SK-N-SH (cell line): ENCODE measurements around the gene DHDDS. TPM values are rescaled to one million over a fixed set of nuclear protein-coding genes. Genes with fewer than 3 reads are reported as not detected.

ENCODE experiments used
- CTCF ChIA-PET: fragments of 300-600, 350-600 bp; formaldehyde crosslinking; extraction: SDS; loops from one replicate; lab custom pipeline; 2021; lab: Yijun Ruan, JAX
- POLR2A ChIA-PET: fragments of 350-600 bp; sonication (Branson Sonifier 250); formaldehyde crosslinking; extraction: SDS; loops from one replicate; lab custom pipeline; 2020; ENCODE audit warnings: antibody characterized with exemption, inconsistent platforms; lab: Yijun Ruan, JAX
- DNase-seq: peaks from one replicate; pipeline ENCODE4 v3.0.0; 2012
- H2AFZ ChIP-seq: fragments of 200-600 bp; sonication (generic); 2 replicates; pipeline ENCODE4 v1.8.1; 2016; ENCODE audit warnings: antibody characterized with exemption, mild to moderate bottlenecking, low read depth
- H3F3A ChIP-seq: fragments of 200-600 bp; sonication (generic); replicated peaks from 2 replicates; pipeline ENCODE3; 2016; ENCODE audit warnings: antibody characterized with exemption, mild to moderate bottlenecking; ENCODE audit not compliant: insufficient read depth
- H3K27ac ChIP-seq, 2 experiments: fragments of 200-500 bp in 1 of 2; fragments of 200-600 bp in 1 of 2; sonication (Bioruptor generic) in 1 of 2; sonication (generic), shearing (Covaris generic) in 1 of 2; 2 replicates each; pipeline versions ENCODE4 v1.5.1 to v1.6.1; 2014 to 2016; ENCODE audit warnings: low read depth in 2 of 2, inconsistent platforms in 1 of 2, low read length in 1 of 2, mild to moderate bottlenecking in 1 of 2, mixed read lengths in 1 of 2
- H3K27me3 ChIP-seq: fragments of 200-600 bp; sonication (generic), shearing (Covaris generic); 2 replicates; pipeline ENCODE4 v1.6.1; 2016; ENCODE audit warnings: mixed run types; ENCODE audit not compliant: insufficient read depth
- H3K36me3 ChIP-seq, 2 experiments: fragments of 200-500 bp in 1 of 2; fragments of 200-600 bp in 1 of 2; sonication (Bioruptor generic) in 1 of 2; sonication (generic) in 1 of 2; replicated peaks in 1 of 2; 2 replicates each; pipeline versions ENCODE3 to v1.5.1; 2014 to 2016; ENCODE audit warnings: low read length in 1 of 2, mild to moderate bottlenecking in 1 of 2; ENCODE audit not compliant: insufficient read depth in 2 of 2, control insufficient read depth in 1 of 2
- H3K4me1 ChIP-seq, 2 experiments: fragments of 200-500 bp in 1 of 2; fragments of 200-600 bp in 1 of 2; sonication (Bioruptor generic) in 1 of 2; sonication (generic), shearing (Covaris generic) in 1 of 2; 2 replicates each; pipeline versions ENCODE4 v1.5.1 to v1.6.1; 2014 to 2016; ENCODE audit warnings: low read depth in 1 of 2, low read length in 1 of 2, mixed run types in 1 of 2; ENCODE audit not compliant: insufficient read depth in 2 of 2, control insufficient read depth in 1 of 2
- H3K4me2 ChIP-seq: fragments of 200-600 bp; sonication (generic), shearing (Covaris generic); 2 replicates; pipeline ENCODE4 v1.6.1; 2017; ENCODE audit warnings: mixed run types
- H3K4me3 ChIP-seq, 2 experiments: fragments of 200-500 bp in 1 of 2; fragments of 200-600 bp in 1 of 2; sonication (Bioruptor generic) in 1 of 2; sonication (generic), shearing (Covaris generic) in 1 of 2; 2 replicates each; pipeline versions ENCODE4 v1.5.1 to v1.8.1; 2014 to 2016; ENCODE audit warnings: low read depth in 2 of 2, inconsistent platforms in 1 of 2, low read length in 1 of 2, mild to moderate bottlenecking in 1 of 2, mixed read lengths in 1 of 2, moderate library complexity in 1 of 2
- H3K79me2 ChIP-seq: fragments of 200-600 bp; sonication (generic); 2 replicates; pipeline ENCODE4 v1.8.1; 2017; ENCODE audit warnings: mild to moderate bottlenecking; ENCODE audit not compliant: insufficient read depth
- H3K9ac ChIP-seq: fragments of 200-600 bp; sonication (generic); 2 replicates; pipeline ENCODE4 v1.6.1; 2017; ENCODE audit warnings: mixed run types
- H3K9me2 ChIP-seq: fragments of 200-600 bp; sonication (generic); 2 replicates; pipeline ENCODE4 v1.6.1; 2017; ENCODE audit warnings: mixed run types
- H3K9me3 ChIP-seq: fragments of 200-600 bp; sonication (generic); 2 replicates; pipeline ENCODE4 v1.6.1; 2017; ENCODE audit warnings: mixed run types, mild to moderate bottlenecking, moderate library complexity
- H4K20me1 ChIP-seq: fragments of 200-600 bp; sonication (generic); 2 replicates; pipeline ENCODE4 v1.6.1; 2017; ENCODE audit warnings: mild to moderate bottlenecking, mixed run types; ENCODE audit not compliant: insufficient read depth
- EZH2phosphoT487 ChIP-seq: fragments of 200-600 bp; sonication (generic); IDR thresholded peaks from 2 replicates; pipeline ENCODE4 v1.6.1; 2017; ENCODE audit warnings: low read depth, mixed run types, mild to moderate bottlenecking, antibody characterized with exemption, moderate library complexity, borderline replicate concordance
- FOSL2 ChIP-seq: IDR thresholded peaks from 2 replicates; pipeline ENCODE4 v1.4.0; 2012; ENCODE audit warnings: low read depth, mild to moderate bottlenecking, moderate library complexity, borderline replicate concordance
- GATA2 ChIP-seq: sonication (generic); formaldehyde crosslinking; IDR thresholded peaks from 2 replicates; pipeline ENCODE4 v1.5.0; 2020; ENCODE audit warnings: mild to moderate bottlenecking, missing genetic modification reagents
- IRF3 ChIP-seq: fragments of 150-350 bp; IDR thresholded peaks from 2 replicates; pipeline ENCODE4 v1.6.1; 2016; ENCODE audit warnings: mild to moderate bottlenecking, low read depth, low read length
- MXI1 ChIP-seq: IDR thresholded peaks from 2 replicates; pipeline ENCODE4 v1.6.1; 2012; ENCODE audit warnings: mild to moderate bottlenecking, low read depth, low read length, improper control_type of control experiment
- POLR2AphosphoS5 ChIP-seq: IDR thresholded peaks from 2 replicates; pipeline ENCODE4 v1.6.1; 2012; ENCODE audit warnings: low read depth, low read length
- RFX5 ChIP-seq: IDR thresholded peaks from 2 replicates; pipeline ENCODE4 v1.6.1; 2012; ENCODE audit warnings: mild to moderate bottlenecking, improper control_type of control experiment, low read length
- TCF12 ChIP-seq: IDR thresholded peaks from 2 replicates; pipeline ENCODE4 v1.4.0; 2012
- USF1 ChIP-seq: IDR thresholded peaks from 2 replicates; pipeline ENCODE4 v1.4.0; 2012; ENCODE audit warnings: low read depth, borderline replicate concordance
- YY1 ChIP-seq: IDR thresholded peaks from 2 replicates; pipeline ENCODE4 v1.4.0; 2012; ENCODE audit warnings: low read depth, mild to moderate bottlenecking
- WGBS: methylation state at CpG from one replicate; pipeline ENCODE4 v1.1.6; 2017; ENCODE audit warnings: low lambda C conversion rate; 5-methylcytosine and 5-hydroxymethylcytosine counted together
- polyA plus RNA-seq, 3 experiments: library from polyadenylated mRNA; depleted of rRNA; stranded (reverse); fragments of >200 nt; gene quantifications; 2 replicates each; pipeline ENCODE4 v1.2.3, GENCODE V29; 2012
- TF ChIP-seq, protein P1 (sequence below): IDR thresholded peaks from 2 replicates; pipeline ENCODE4; 2012
- TF ChIP-seq, protein P2 (sequence below): fragments of 150-350 bp; IDR thresholded peaks from 2 replicates; pipeline ENCODE4 v1.6.1; 2017; ENCODE audit warnings: antibody characterized with exemption, low read length, low read depth, borderline replicate concordance

The DHDDS gene
- polyA plus RNA-seq, 1 of the 3 experiments (the other 2 are of a cell fraction): 25.0 TPM

- DNase-seq: no peak
- Histone ChIP-seq H3K4me1 (no peaks in the 10 kb centered on the region), H3K79me2 (no peaks in the 10 kb centered on the region), H3K9me2 (no peaks in the 10 kb centered on the region), H3K9ac (no peak overlapping the region), H3K36me3 (peaks cover 18 to 57% of the 10 kb centered on the region in 2 experiments), H3F3A (peaks cover 3% of the 10 kb centered on the region), H3K27ac (no peak overlapping the region), H2AFZ (no peak overlapping the region), H3K4me3 (no peak overlapping the region), H3K9me3 (no peaks in the 10 kb centered on the region), H4K20me1 (no peaks in the 10 kb centered on the region), H3K27me3 (no peaks in the 10 kb centered on the region), H3K4me2 (no peak overlapping the region)
- TF ChIP-seq TCF12: no peak
- TF ChIP-seq FOSL2: no peak
- TF ChIP-seq RFX5: no peak
- TF ChIP-seq, protein P1, sequence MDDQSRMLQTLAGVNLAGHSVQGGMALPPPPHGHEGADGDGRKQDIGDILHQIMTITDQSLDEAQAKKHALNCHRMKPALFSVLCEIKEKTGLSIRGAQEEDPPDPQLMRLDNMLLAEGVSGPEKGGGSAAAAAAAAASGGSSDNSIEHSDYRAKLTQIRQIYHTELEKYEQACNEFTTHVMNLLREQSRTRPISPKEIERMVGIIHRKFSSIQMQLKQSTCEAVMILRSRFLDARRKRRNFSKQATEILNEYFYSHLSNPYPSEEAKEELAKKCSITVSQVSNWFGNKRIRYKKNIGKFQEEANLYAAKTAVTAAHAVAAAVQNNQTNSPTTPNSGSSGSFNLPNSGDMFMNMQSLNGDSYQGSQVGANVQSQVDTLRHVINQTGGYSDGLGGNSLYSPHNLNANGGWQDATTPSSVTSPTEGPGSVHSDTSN: no peak
- no peak for TF ChIP-seq MXI1
- TF ChIP-seq GATA2 (CRISPR knock-in tag): no peak
- CTCF ChIA-PET: interaction anchor here (0.6 kb wide), 1 partner anchor 1014 kb away, joined by 3 read pairs; no protein-coding TSS in a partner anchor
- WGBS: 99% methylated on average over 5 of the region's 5 CpGs
- POLR2A ChIA-PET: no interaction called here
Measured at GRCh38 chr1:26452459-26453183, 20.5 kb downstream of the DHDDS start.

GRCh38 chr1:26459148-26459547 is 27.0 kb downstream of the DHDDS start:
- Histone ChIP-seq H3K4me1 (peaks cover 0 to 7% of the 10 kb centered on the region in 2 experiments; a peak in 2 of 4 replicates), H3K4me3 (no peak overlapping the region), H3K9me2 (no peaks in the 10 kb centered on the region), H3F3A (peaks cover 8% of the 10 kb centered on the region), H2AFZ (no peak overlapping the region), H3K9me3 (no peaks in the 10 kb centered on the region), H3K9ac (no peak overlapping the region), H3K36me3 (peaks cover 31 to 68% of the 10 kb centered on the region in 2 experiments), H3K27me3 (no peaks in the 10 kb centered on the region), H4K20me1 (no peaks in the 10 kb centered on the region), H3K4me2 (no peak overlapping the region), H3K27ac (peak overlapping the region in 1 of 2 experiments; percentile 64; a peak in 2 of 4 replicates), H3K79me2 (no peaks in the 10 kb centered on the region)
- ChIA-PET CTCF (interaction anchor here (1.0 to 1.1 kb wide), 3 partner anchors 42 to 233 kb away, joined by 3 to 4 read pairs (median 3); no protein-coding TSS in a partner anchor), POLR2A (interaction anchor here (1.2 kb wide), 1 partner anchor 12 kb away, joined by 6 read pairs; the partner anchor contains the start of gene HMGN2)
- no peak for DNase-seq
- WGBS: 93% methylated on average over 1 of the region's 1 CpG
- TF ChIP-seq, protein P2, sequence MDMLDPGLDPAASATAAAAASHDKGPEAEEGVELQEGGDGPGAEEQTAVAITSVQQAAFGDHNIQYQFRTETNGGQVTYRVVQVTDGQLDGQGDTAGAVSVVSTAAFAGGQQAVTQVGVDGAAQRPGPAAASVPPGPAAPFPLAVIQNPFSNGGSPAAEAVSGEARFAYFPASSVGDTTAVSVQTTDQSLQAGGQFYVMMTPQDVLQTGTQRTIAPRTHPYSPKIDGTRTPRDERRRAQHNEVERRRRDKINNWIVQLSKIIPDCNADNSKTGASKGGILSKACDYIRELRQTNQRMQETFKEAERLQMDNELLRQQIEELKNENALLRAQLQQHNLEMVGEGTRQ: no peak
- TF ChIP-seq USF1: no peak
- TF ChIP-seq MXI1: no peak
- TF ChIP-seq IRF3: no peak
- no peak for TF ChIP-seq EZH2phosphoT487
- TF ChIP-seq FOSL2: no peak
- TF ChIP-seq, protein P1: no peak
- TF ChIP-seq POLR2AphosphoS5: no peak
- no peak for TF ChIP-seq YY1
